ENCODE measurements around the gene ALPG. TPM values are rescaled to one million over a fixed set of nuclear protein-coding genes. Genes with fewer than 3 reads are reported as not detected.

Gene ALPG
- total and polyA plus RNA-seq, 9 of the 15 experiments (the other 6 are each of a cell fraction or from before 2014, with no cell fraction given) = not detected

Small RNAs within 50 kb of the gene (small RNA-seq; reads per million reads assigned to genes)
- not detected for gene AC068134.4

Other genes starting within 250 kb of the ALPG start
Only the 7 nearest of the 9 such genes appear.
- not detected in 2 replicates for gene ALPP, start 28.1 kb upstream of the ALPG start, total RNA-seq (2014; rRNA removed)
- gene ALPP, start 28.1 kb upstream of the ALPG start, total RNA-seq (2014; rRNA removed; fragmentation: Illumina TruSeq; extraction: Trizol) = not detected in 2 replicates
- not detected in 2 replicates for gene ALPP, start 28.1 kb upstream of the ALPG start, total RNA-seq (2015; rRNA removed; fragmentation: Illumina TruSeq; extraction: Trizol)
- gene ALPP, start 28.1 kb upstream of the ALPG start, total RNA-seq (2021) = not detected in 2 replicates
- gene ALPP, start 28.1 kb upstream of the ALPG start, polyA plus RNA-seq (2011; rRNA removed) = not detected in 2 replicates
- not detected in 2 replicates for gene ALPP, start 28.1 kb upstream of the ALPG start, polyA plus RNA-seq (2014; fragmentation: Illumina TruSeq; extraction: Trizol)
- not detected for gene ALPP, start 28.1 kb upstream of the ALPG start, polyA plus RNA-seq (2014; fragmentation: Nextera tagmentation; extraction: Ambion mirVana)
- 0.03 TPM in 1 of 2 replicates, not detected in the other for gene ALPP, start 28.1 kb upstream of the ALPG start, polyA plus RNA-seq (2014; rRNA removed)
- not detected in 2 replicates for gene ALPI, start 49.3 kb downstream of the ALPG start, total RNA-seq (2014; rRNA removed)
- not detected in 2 replicates for gene ALPI, start 49.3 kb downstream of the ALPG start, total RNA-seq (2014; rRNA removed; fragmentation: Illumina TruSeq; extraction: Trizol)
- not detected in 2 replicates for gene ALPI, start 49.3 kb downstream of the ALPG start, total RNA-seq (2015; rRNA removed; fragmentation: Illumina TruSeq; extraction: Trizol)
- gene ALPI, start 49.3 kb downstream of the ALPG start, total RNA-seq (2021) = not detected in 2 replicates
- not detected in 2 replicates for gene ALPI, start 49.3 kb downstream of the ALPG start, polyA plus RNA-seq (2011; rRNA removed)
- not detected in 2 replicates for gene ALPI, start 49.3 kb downstream of the ALPG start, polyA plus RNA-seq (2014; fragmentation: Illumina TruSeq; extraction: Trizol)
- gene ALPI, start 49.3 kb downstream of the ALPG start, polyA plus RNA-seq (2014; fragmentation: Nextera tagmentation; extraction: Ambion mirVana) = not detected
- not detected in 2 replicates for gene ALPI, start 49.3 kb downstream of the ALPG start, polyA plus RNA-seq (2014; rRNA removed)
- not detected in 2 replicates for gene ECEL1, start 81.0 kb downstream of the ALPG start, total RNA-seq (2014; rRNA removed)
- not detected in 2 replicates for gene ECEL1, start 81.0 kb downstream of the ALPG start, total RNA-seq (2014; rRNA removed; fragmentation: Illumina TruSeq; extraction: Trizol)
- not detected in 2 replicates for gene ECEL1, start 81.0 kb downstream of the ALPG start, total RNA-seq (2015; rRNA removed; fragmentation: Illumina TruSeq; extraction: Trizol)
- gene ECEL1, start 81.0 kb downstream of the ALPG start, total RNA-seq (2021) = 0.09 TPM in 1 of 2 replicates, not detected in the other
- gene ECEL1, start 81.0 kb downstream of the ALPG start, polyA plus RNA-seq (2011; rRNA removed) = not detected in 2 replicates
- not detected in 2 replicates for gene ECEL1, start 81.0 kb downstream of the ALPG start, polyA plus RNA-seq (2014; fragmentation: Illumina TruSeq; extraction: Trizol)
- gene ECEL1, start 81.0 kb downstream of the ALPG start, polyA plus RNA-seq (2014; fragmentation: Nextera tagmentation; extraction: Ambion mirVana) = not detected
- gene ECEL1, start 81.0 kb downstream of the ALPG start, polyA plus RNA-seq (2014; rRNA removed) = not detected in 2 replicates
- gene PRSS56, start 113.5 kb downstream of the ALPG start, total RNA-seq (2014; rRNA removed) = not detected in 2 replicates
- gene PRSS56, start 113.5 kb downstream of the ALPG start, total RNA-seq (2014; rRNA removed; fragmentation: Illumina TruSeq; extraction: Trizol) = not detected in 2 replicates
- not detected in 2 replicates for gene PRSS56, start 113.5 kb downstream of the ALPG start, total RNA-seq (2015; rRNA removed; fragmentation: Illumina TruSeq; extraction: Trizol)
- gene PRSS56, start 113.5 kb downstream of the ALPG start, total RNA-seq (2021) = not detected in 2 replicates
- gene PRSS56, start 113.5 kb downstream of the ALPG start, polyA plus RNA-seq (2011; rRNA removed) = not detected in 2 replicates
- gene PRSS56, start 113.5 kb downstream of the ALPG start, polyA plus RNA-seq (2014; fragmentation: Illumina TruSeq; extraction: Trizol) = not detected in 2 replicates
- not detected for gene PRSS56, start 113.5 kb downstream of the ALPG start, polyA plus RNA-seq (2014; fragmentation: Nextera tagmentation; extraction: Ambion mirVana)
- gene PRSS56, start 113.5 kb downstream of the ALPG start, polyA plus RNA-seq (2014; rRNA removed) = not detected in 2 replicates
- gene CHRND, start 119.3 kb downstream of the ALPG start, total RNA-seq (2014; rRNA removed) = not detected in 2 replicates
- not detected in 2 replicates for gene CHRND, start 119.3 kb downstream of the ALPG start, total RNA-seq (2014; rRNA removed; fragmentation: Illumina TruSeq; extraction: Trizol)
- not detected in 2 replicates for gene CHRND, start 119.3 kb downstream of the ALPG start, total RNA-seq (2015; rRNA removed; fragmentation: Illumina TruSeq; extraction: Trizol)
- gene CHRND, start 119.3 kb downstream of the ALPG start, total RNA-seq (2021) = not detected in 2 replicates
- gene CHRND, start 119.3 kb downstream of the ALPG start, polyA plus RNA-seq (2011; rRNA removed) = not detected in 2 replicates
- not detected in 2 replicates for gene CHRND, start 119.3 kb downstream of the ALPG start, polyA plus RNA-seq (2014; fragmentation: Illumina TruSeq; extraction: Trizol)
- not detected for gene CHRND, start 119.3 kb downstream of the ALPG start, polyA plus RNA-seq (2014; fragmentation: Nextera tagmentation; extraction: Ambion mirVana)
- not detected in 2 replicates for gene CHRND, start 119.3 kb downstream of the ALPG start, polyA plus RNA-seq (2014; rRNA removed)
- not detected in 2 replicates for gene CHRNG, start 132.8 kb downstream of the ALPG start, total RNA-seq (2014; rRNA removed)
- not detected in 2 replicates for gene CHRNG, start 132.8 kb downstream of the ALPG start, total RNA-seq (2014; rRNA removed; fragmentation: Illumina TruSeq; extraction: Trizol)
- not detected in 2 replicates for gene CHRNG, start 132.8 kb downstream of the ALPG start, total RNA-seq (2015; rRNA removed; fragmentation: Illumina TruSeq; extraction: Trizol)
- gene CHRNG, start 132.8 kb downstream of the ALPG start, total RNA-seq (2021) = not detected in 2 replicates
- not detected in 2 replicates for gene CHRNG, start 132.8 kb downstream of the ALPG start, polyA plus RNA-seq (2011; rRNA removed)
- not detected in 2 replicates for gene CHRNG, start 132.8 kb downstream of the ALPG start, polyA plus RNA-seq (2014; fragmentation: Illumina TruSeq; extraction: Trizol)
- not detected for gene CHRNG, start 132.8 kb downstream of the ALPG start, polyA plus RNA-seq (2014; fragmentation: Nextera tagmentation; extraction: Ambion mirVana)
- gene CHRNG, start 132.8 kb downstream of the ALPG start, polyA plus RNA-seq (2014; rRNA removed) = not detected in 2 replicates
- 5.4 and 6.4 TPM in 2 replicates for gene TIGD1, start 143.7 kb downstream of the ALPG start, total RNA-seq (2014; rRNA removed)
- gene TIGD1, start 143.7 kb downstream of the ALPG start, total RNA-seq (2014; rRNA removed; fragmentation: Illumina TruSeq; extraction: Trizol) = 7.7 and 8.9 TPM in 2 replicates
- 6.3 and 6.4 TPM in 2 replicates for gene TIGD1, start 143.7 kb downstream of the ALPG start, total RNA-seq (2015; rRNA removed; fragmentation: Illumina TruSeq; extraction: Trizol)
- gene TIGD1, start 143.7 kb downstream of the ALPG start, total RNA-seq (2021) = 7.0 and 7.1 TPM in 2 replicates
- 9.8 TPM in 2 replicates for gene TIGD1, start 143.7 kb downstream of the ALPG start, polyA plus RNA-seq (2011; rRNA removed)
- gene TIGD1, start 143.7 kb downstream of the ALPG start, polyA plus RNA-seq (2014; fragmentation: Illumina TruSeq; extraction: Trizol) = 6.6 and 7.0 TPM in 2 replicates
- gene TIGD1, start 143.7 kb downstream of the ALPG start, polyA plus RNA-seq (2014; fragmentation: Nextera tagmentation; extraction: Ambion mirVana) = 1 to 10 TPM; 2.0 to 5.4 TPM
- 9.0 and 10.1 TPM in 2 replicates for gene TIGD1, start 143.7 kb downstream of the ALPG start, polyA plus RNA-seq (2014; rRNA removed)